ENCODE results near the gene RITA1. TPM values are rescaled to one million over a fixed set of nuclear protein-coding genes. Genes with fewer than 3 reads are reported as not detected.

The RITA1 gene
- total RNA-seq, 1 donor from 2014 or later: 19.9 TPM

GRCh38 chr12:113186033-113186365, 478 bp downstream of the RITA1 start:
- H3K4me1 Mint-ChIP-seq (ENCODE audit: unreplicated experiment): peaks cover 39% of the 10 kb centered on the region
- TF ChIP-seq CTCF (IDR thresholded peaks at IDR 0.05): no peak
- H3K27ac Mint-ChIP-seq (ENCODE audit: unreplicated experiment): peak overlapping the region; percentile 45
- H3K36me3 Mint-ChIP-seq (ENCODE audit: unreplicated experiment): peaks cover 15% of the 10 kb centered on the region
- peak overlapping the region; percentile 93 for H3K4me3 Mint-ChIP-seq (ENCODE audit: unreplicated experiment)
- no peaks in the 10 kb centered on the region for H3K9me3 Mint-ChIP-seq (ENCODE audit: unreplicated experiment)
- no peak for DNase-seq (ENCODE audit: extremely low spot score, unreplicated experiment)
- no peaks in the 10 kb centered on the region for H3K27me3 Mint-ChIP-seq (ENCODE audit: unreplicated experiment)

DNA sequence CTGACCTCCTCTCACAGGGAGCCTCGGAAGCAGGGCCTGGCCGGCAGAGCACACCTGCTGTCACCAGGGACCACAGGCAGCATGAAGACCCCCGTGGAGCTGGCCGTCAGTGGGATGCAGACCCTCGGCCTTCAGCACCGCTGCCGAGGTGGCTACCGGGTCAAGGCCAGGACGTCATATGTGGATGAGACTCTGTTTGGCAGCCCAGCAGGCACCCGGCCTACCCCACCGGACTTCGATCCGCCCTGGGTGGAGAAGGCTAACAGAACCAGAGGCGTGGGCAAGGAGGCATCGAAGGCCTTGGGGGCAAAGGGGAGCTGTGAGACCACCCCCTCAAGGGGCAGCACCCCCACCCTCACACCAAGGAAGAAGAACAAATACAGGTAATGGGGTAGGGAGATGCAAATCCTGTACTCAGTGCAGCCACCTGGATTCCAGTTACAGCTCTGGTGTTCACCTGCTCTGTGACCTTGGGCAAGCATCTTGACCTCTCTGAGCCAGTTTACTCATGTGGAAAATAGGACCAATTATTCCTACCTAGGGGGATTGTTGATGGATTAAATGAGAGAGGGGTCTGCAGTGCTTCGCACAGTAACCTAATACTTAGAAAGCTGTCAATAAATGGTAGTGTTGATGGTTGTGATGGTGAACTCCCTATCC, 1.3 kb downstream of the RITA1 start:
- H3K27ac Mint-ChIP-seq (ENCODE audit: unreplicated experiment): peak overlapping the region; percentile 45
- H3K4me1 Mint-ChIP-seq (ENCODE audit: unreplicated experiment): peaks cover 39% of the 10 kb centered on the region
- no peak for DNase-seq (ENCODE audit: extremely low spot score, unreplicated experiment)
- no peaks in the 10 kb centered on the region for H3K9me3 Mint-ChIP-seq (ENCODE audit: unreplicated experiment)
- H3K27me3 Mint-ChIP-seq (ENCODE audit: unreplicated experiment): no peaks in the 10 kb centered on the region
- peaks cover 16% of the 10 kb centered on the region for H3K36me3 Mint-ChIP-seq (ENCODE audit: unreplicated experiment)
- no peak for TF ChIP-seq CTCF (IDR thresholded peaks at IDR 0.05)
- peak overlapping the region; percentile 93 for H3K4me3 Mint-ChIP-seq (ENCODE audit: unreplicated experiment)

GRCh38 chr12:113189361-113189760, 3.8 kb downstream of the RITA1 start:
- Mint-ChIP-seq H3K4me3 (ENCODE audit: unreplicated experiment) (no peak overlapping the region), H3K9me3 (ENCODE audit: unreplicated experiment) (no peaks in the 10 kb centered on the region), H3K27me3 (ENCODE audit: unreplicated experiment) (no peaks in the 10 kb centered on the region), H3K4me1 (ENCODE audit: unreplicated experiment) (peaks cover 47% of the 10 kb centered on the region), H3K36me3 (ENCODE audit: unreplicated experiment) (peaks cover 17% of the 10 kb centered on the region), H3K27ac (ENCODE audit: unreplicated experiment) (no peak overlapping the region)
- no peak for DNase-seq (ENCODE audit: extremely low spot score, unreplicated experiment)
- TF ChIP-seq CTCF (IDR thresholded peaks at IDR 0.05): no peak

GRCh38 chr12:113190761-113191160, 5.2 kb downstream of the RITA1 start:
- H3K36me3 Mint-ChIP-seq (ENCODE audit: unreplicated experiment): peaks cover 17% of the 10 kb centered on the region
- H3K4me3 Mint-ChIP-seq (ENCODE audit: unreplicated experiment): no peak overlapping the region
- H3K27ac Mint-ChIP-seq (ENCODE audit: unreplicated experiment): no peak overlapping the region
- no peak for TF ChIP-seq CTCF (IDR thresholded peaks at IDR 0.05)
- H3K27me3 Mint-ChIP-seq (ENCODE audit: unreplicated experiment): no peaks in the 10 kb centered on the region
- no peak for DNase-seq (ENCODE audit: extremely low spot score, unreplicated experiment)
- H3K9me3 Mint-ChIP-seq (ENCODE audit: unreplicated experiment): no peaks in the 10 kb centered on the region
- peaks cover 58% of the 10 kb centered on the region for H3K4me1 Mint-ChIP-seq (ENCODE audit: unreplicated experiment)

GRCh38 chr12:113191227-113191626, 5.7 kb downstream of the RITA1 start:
- H3K4me3 Mint-ChIP-seq (ENCODE audit: unreplicated experiment): no peak overlapping the region
- H3K36me3 Mint-ChIP-seq (ENCODE audit: unreplicated experiment): peaks cover 17% of the 10 kb centered on the region
- no peak for DNase-seq (ENCODE audit: extremely low spot score, unreplicated experiment)
- H3K27ac Mint-ChIP-seq (ENCODE audit: unreplicated experiment): no peak overlapping the region
- no peaks in the 10 kb centered on the region for H3K27me3 Mint-ChIP-seq (ENCODE audit: unreplicated experiment)
- TF ChIP-seq CTCF (IDR thresholded peaks at IDR 0.05): no peak
- H3K9me3 Mint-ChIP-seq (ENCODE audit: unreplicated experiment): no peaks in the 10 kb centered on the region
- peaks cover 60% of the 10 kb centered on the region for H3K4me1 Mint-ChIP-seq (ENCODE audit: unreplicated experiment)

All from osteocyte (in vitro differentiated cells).